Loucy (cell line): Measurements from ENCODE around the gene LIN7B.

Experiments used
- CTCF ChIP-seq: fragments of 200-600 bp; sonication (generic); conservative IDR thresholded peaks from 2 replicates; pipeline ENCODE4 v1.5.1; 2014; ENCODE audit warnings: mild to moderate bottlenecking, antibody characterized with exemption, low read length
- EZH2phosphoT487 ChIP-seq: fragments of 200-600 bp; IDR thresholded peaks from 2 replicates; pipeline ENCODE4 v1.6.1; 2018; ENCODE audit warnings: antibody characterized with exemption, mild to moderate bottlenecking, moderate library complexity, borderline replicate concordance

GRCh38 chr19:49084206-49085019, 29.8 kb upstream of the LIN7B start:
- TF ChIP-seq CTCF (no peak), EZH2phosphoT487 (no peak)
